Brain microvascular endothelial cell (primary cell): Measurements from ENCODE around the gene SYVN1.

Experiments
- DNase-seq: peaks from one replicate; pipeline ENCODE4 v3.0.0-alpha.2; 2020
- H3K27ac ChIP-seq: fragments of 250-450 bp; sonication (Bioruptor Pico); 2 replicates; pipeline ENCODE4 v1.5.1; 2020; ENCODE audit warnings: mild to moderate bottlenecking, moderate library complexity
- H3K27me3 ChIP-seq: fragments of 250-450 bp; sonication (Bioruptor Pico); replicated peaks from 2 replicates; pipeline ENCODE4 v1.5.1; 2020; ENCODE audit warnings: mild to moderate bottlenecking
- H3K36me3 ChIP-seq: fragments of 250-450 bp; sonication (Bioruptor Pico); replicated peaks from 2 replicates; pipeline ENCODE4 v1.5.1; 2020; ENCODE audit warnings: mild to moderate bottlenecking
- H3K4me3 ChIP-seq: 2 replicates; pipeline ENCODE4 v1.5.1; 2011; ENCODE audit warnings: low read depth, mild to moderate bottlenecking, control low read depth, low read length, moderate library complexity
- in situ Hi-C: cut with HindIII; loops from 2 replicates; pipeline ENCODE4 v1.10.0; 2017; ENCODE audit warnings: low sequenced_read_pairs, low pct_ligation_motif_present
- TF ChIP-seq, protein P1 (sequence below): IDR thresholded peaks from 2 replicates; pipeline ENCODE4 v1.5.1; 2011; ENCODE audit warnings: low read depth, mild to moderate bottlenecking, moderate library complexity, low read length, control low read depth, inconsistent platforms; ENCODE audit errors: missing control alignments

Gene SYVN1

DNA sequence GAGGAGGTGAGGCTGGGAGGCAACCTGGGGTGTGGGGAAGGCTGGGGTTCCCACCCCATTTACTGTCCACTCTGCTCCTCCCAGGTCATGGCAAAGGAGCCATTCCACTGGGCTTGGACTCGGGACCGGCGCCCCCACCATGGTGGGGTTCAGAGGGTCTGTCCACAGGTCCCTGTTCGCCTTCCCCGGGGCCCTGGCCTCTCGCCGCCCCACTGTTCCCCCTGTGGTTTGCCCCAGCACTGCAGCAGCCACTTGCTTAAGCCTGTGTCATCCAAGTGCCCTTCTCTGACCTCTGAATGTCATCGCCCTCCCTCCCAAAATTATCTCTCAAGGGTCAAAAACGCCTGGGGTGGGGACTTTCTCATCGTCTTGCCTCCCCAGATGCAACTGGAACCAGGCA is 38.3 kb upstream of the SYVN1 start:
- DNase-seq: no peak
- no peak overlapping the region for H3K4me3 ChIP-seq
- in situ Hi-C loops: no loop called here
- TF ChIP-seq, protein P1, sequence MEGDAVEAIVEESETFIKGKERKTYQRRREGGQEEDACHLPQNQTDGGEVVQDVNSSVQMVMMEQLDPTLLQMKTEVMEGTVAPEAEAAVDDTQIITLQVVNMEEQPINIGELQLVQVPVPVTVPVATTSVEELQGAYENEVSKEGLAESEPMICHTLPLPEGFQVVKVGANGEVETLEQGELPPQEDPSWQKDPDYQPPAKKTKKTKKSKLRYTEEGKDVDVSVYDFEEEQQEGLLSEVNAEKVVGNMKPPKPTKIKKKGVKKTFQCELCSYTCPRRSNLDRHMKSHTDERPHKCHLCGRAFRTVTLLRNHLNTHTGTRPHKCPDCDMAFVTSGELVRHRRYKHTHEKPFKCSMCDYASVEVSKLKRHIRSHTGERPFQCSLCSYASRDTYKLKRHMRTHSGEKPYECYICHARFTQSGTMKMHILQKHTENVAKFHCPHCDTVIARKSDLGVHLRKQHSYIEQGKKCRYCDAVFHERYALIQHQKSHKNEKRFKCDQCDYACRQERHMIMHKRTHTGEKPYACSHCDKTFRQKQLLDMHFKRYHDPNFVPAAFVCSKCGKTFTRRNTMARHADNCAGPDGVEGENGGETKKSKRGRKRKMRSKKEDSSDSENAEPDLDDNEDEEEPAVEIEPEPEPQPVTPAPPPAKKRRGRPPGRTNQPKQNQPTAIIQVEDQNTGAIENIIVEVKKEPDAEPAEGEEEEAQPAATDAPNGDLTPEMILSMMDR: no peak
- H3K36me3 ChIP-seq: no peaks in the 10 kb centered on the region
- H3K27me3 ChIP-seq: no peaks in the 10 kb centered on the region
- no peak overlapping the region for H3K27ac ChIP-seq

DNA sequence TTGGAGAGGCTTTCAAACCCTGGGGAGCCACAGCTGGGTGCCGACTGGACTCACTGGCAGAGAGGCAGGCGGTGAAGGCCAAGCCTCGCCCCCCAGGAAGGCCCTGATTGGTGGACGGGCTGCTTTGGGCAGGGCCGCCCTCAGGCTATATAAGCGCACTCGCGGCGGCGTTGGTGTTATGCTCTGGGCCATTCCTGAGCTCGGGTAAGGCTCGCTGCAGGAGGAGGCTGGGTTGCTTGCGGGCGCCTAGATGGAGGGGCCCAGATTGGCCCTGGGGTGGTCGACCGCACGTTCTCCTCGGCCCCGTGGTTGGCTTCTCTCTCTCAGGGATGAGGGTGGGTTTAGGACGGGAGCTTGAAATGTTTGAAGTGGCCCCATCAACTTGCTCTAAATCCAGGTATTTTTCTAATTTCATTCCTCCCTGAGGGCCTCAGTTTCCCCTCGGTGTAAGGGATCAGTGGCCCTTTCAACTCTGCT is 35.8 kb upstream of the SYVN1 start, which contains the start of gene SPDYC:
SPDYC (plus strand) TSS at position 176 of the 477 bp plus-strand sequence. CDS start 1,125 bp downstream, outside the sequence.
- no peaks in the 10 kb centered on the region for H3K36me3 ChIP-seq
- in situ Hi-C loops: no loop called here
- H3K4me3 ChIP-seq: no peak within 1 kb of the TSS
- DNase-seq: no peak
- TF ChIP-seq, protein P1: no peak
- peak within 1 kb of the TSS; percentile 72 for H3K27ac ChIP-seq
- no peaks in the 10 kb centered on the region for H3K27me3 ChIP-seq

DNA sequence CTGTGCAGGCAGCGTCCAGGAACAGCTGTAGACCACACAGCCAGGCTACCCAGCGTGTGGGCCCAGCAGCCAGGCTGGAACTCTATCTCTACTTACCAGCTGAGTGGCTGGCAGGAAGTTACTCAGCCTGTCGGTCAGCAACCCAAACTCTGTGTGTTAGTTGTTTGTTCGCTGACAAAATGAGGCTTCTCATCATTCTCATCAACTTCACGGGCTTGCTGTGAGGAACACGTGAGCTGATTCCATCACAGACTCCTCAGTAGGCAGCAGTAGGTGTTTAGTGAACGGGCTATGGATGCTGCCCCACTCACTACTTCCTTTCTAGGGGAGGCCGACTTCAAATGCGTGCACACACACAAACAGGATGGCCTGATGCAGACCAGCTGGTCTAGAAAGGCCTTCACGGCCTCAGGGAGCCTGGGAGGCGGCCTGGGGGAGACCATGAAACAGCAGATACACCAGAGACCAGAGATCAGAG is 34.9 kb upstream of the SYVN1 start:
- Histone ChIP-seq H3K27ac (peak overlapping the region; percentile 72), H3K36me3 (no peaks in the 10 kb centered on the region), H3K4me3 (no peak overlapping the region), H3K27me3 (no peaks in the 10 kb centered on the region)
- DNase-seq: peak; percentile 67
- TF ChIP-seq, protein P1: no peak
- in situ Hi-C loops: no loop called here

DNA sequence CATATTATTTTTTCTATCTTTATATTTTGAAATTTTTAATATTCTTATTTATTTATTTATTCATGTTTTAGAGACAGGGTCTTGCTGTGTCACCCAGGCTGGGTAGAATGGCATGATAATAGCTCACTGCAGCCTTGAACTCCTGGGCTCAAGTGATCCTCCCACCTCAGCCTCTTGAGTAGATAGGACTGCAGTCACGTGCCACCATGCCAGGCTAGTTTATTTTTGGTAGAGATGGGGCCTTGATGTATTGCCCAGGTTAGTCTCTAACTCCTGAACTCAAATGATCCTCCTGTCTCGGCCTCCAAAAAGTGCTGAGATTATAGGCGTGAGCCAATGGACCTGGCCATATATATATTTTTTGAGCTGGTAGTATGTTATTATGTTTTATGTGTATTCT is 33.3 kb upstream of the SYVN1 start:
- no peak overlapping the region for H3K27ac ChIP-seq
- no peak for DNase-seq
- TF ChIP-seq, protein P1: no peak
- no peaks in the 10 kb centered on the region for H3K36me3 ChIP-seq
- no peaks in the 10 kb centered on the region for H3K27me3 ChIP-seq
- H3K4me3 ChIP-seq: no peak overlapping the region
- in situ Hi-C loops: no loop called here

DNA sequence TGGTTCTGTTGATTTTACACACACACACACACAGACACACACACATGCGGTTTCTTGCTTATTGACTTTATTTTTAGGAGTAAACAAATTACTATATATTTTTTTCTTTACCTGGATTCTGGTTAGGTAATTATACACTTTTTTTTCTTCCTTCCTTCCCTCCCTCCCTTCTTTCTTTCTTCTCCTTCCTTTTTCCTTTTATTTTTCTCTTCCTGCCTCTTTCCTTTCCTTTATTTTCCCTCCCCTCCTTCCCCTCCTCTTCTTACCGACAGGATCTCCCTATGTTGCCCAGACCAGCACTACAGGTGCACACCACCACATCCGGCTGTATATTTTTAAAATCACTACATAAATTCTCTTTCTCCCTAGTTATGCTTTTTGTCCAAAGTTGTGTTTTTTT is 32.6 kb upstream of the SYVN1 start:
- in situ Hi-C loops: no loop called here
- DNase-seq: no peak
- Histone ChIP-seq H3K4me3 (no peak overlapping the region), H3K36me3 (no peaks in the 10 kb centered on the region), H3K27ac (no peak overlapping the region), H3K27me3 (no peaks in the 10 kb centered on the region)
- TF ChIP-seq, protein P1: no peak
